T-cell (primary cell): ENCODE measurements around the gene MAP3K7CL. TPM values are rescaled to one million over a fixed set of nuclear protein-coding genes. Genes with fewer than 3 reads are reported as not detected.

Source experiments
- ATAC-seq, 4 experiments: fragments of 200-7000 bp in 3 of 4; fragments of 150-1000 bp in 1 of 4; cut with Tn5 transposase; replicated peaks in 1 of 4; 1 replicate in 3 of 4; 2 replicates in 1 of 4; pipeline ENCODE4 v1.10.0; 2021; ENCODE audit warnings: moderate library complexity in 3 of 4, mild to moderate bottlenecking in 2 of 4, moderate number of reproducible peaks in 1 of 4
- CTCF ChIA-PET, 2 donors: fragments of 300-600 bp; sonication (Branson Sonifier 250); formaldehyde crosslinking; loops; one replicate each; lab custom pipeline; 2022; ENCODE audit warnings: antibody characterized with exemption in 2 of 2; lab: Charles Lee
- POLR2A ChIA-PET, 2 donors: fragments of 300-600 bp; sonication (Branson Sonifier 250); formaldehyde crosslinking; loops; one replicate each; lab custom pipeline; 2022; ENCODE audit warnings: antibody characterized with exemption in 2 of 2; lab: Charles Lee
- DNase-seq, 35 experiments: peaks; one replicate each; pipeline versions ENCODE4 v3.0.0 to v3.0.0-alpha.2; 2013 to 2023
- H3K27ac ChIP-seq: one replicate; pipeline ENCODE4 v1.5.1; 2013; ENCODE audit warnings: low read length
- H3K27me3 ChIP-seq, 2 experiments: replicated peaks in 1 of 2; 1 replicate in 1 of 2; 2 replicates in 1 of 2; pipeline versions ENCODE4 v1.6.1 to v1.7.0; 2013; ENCODE audit warnings: low read length in 1 of 2, mixed read lengths in 1 of 2; ENCODE audit not compliant: control insufficient read depth in 2 of 2, insufficient read depth in 2 of 2; ENCODE audit errors: extremely low read depth in 1 of 2
- H3K36me3 ChIP-seq, 2 donors: 1 replicate in 1 of 2; 2 replicates in 1 of 2; pipeline versions ENCODE4 v1.6.1 to v1.7.0; 2013; ENCODE audit warnings: low read length in 1 of 2; ENCODE audit not compliant: control insufficient read depth in 2 of 2, insufficient read depth in 1 of 2; ENCODE audit errors: extremely low read depth in 1 of 2
- H3K4me1 ChIP-seq, 2 experiments: 1 replicate in 1 of 2; 2 replicates in 1 of 2; pipeline versions ENCODE4 v1.6.1 to v1.7.0; 2013; ENCODE audit warnings: low read length in 2 of 2, mixed read lengths in 1 of 2; ENCODE audit not compliant: insufficient read depth in 2 of 2, control insufficient read depth in 1 of 2; ENCODE audit errors: extremely low read depth in 1 of 2
- H3K4me3 ChIP-seq, 2 donors: 1 replicate in 1 of 2; 2 replicates in 1 of 2; pipeline versions ENCODE4 v1.5.1 to v1.7.0; 2013; ENCODE audit warnings: mild to moderate bottlenecking in 2 of 2, low read length in 1 of 2, moderate library complexity in 1 of 2; ENCODE audit not compliant: control insufficient read depth in 1 of 2; ENCODE audit errors: extremely low read depth in 1 of 2
- H3K9me3 ChIP-seq: 2 replicates; pipeline ENCODE4 v1.7.0; 2013
- H3K27ac Mint-ChIP-seq, 2 donors: one replicate each; pipeline ENCODE4 v1.8.0; 2020 to 2021; ENCODE audit warnings: mild to moderate bottlenecking in 2 of 2, mixed read lengths in 2 of 2
- H3K27me3 Mint-ChIP-seq, 2 donors: one replicate each; pipeline ENCODE4 v1.8.0; 2021 to 2022; ENCODE audit warnings: mixed read lengths in 2 of 2
- H3K36me3 Mint-ChIP-seq: one replicate; pipeline ENCODE4 v1.8.0; 2021; ENCODE audit warnings: mixed read lengths
- H3K4me1 Mint-ChIP-seq, 3 donors: one replicate each; pipeline ENCODE4 v1.8.0; 2020 to 2022; ENCODE audit warnings: mixed read lengths in 3 of 3, mild to moderate bottlenecking in 1 of 3
- H3K4me3 Mint-ChIP-seq, 3 donors: one replicate each; pipeline ENCODE4 v1.8.0; 2020 to 2022; ENCODE audit warnings: mild to moderate bottlenecking in 3 of 3, mixed read lengths in 3 of 3, moderate library complexity in 3 of 3
- H3K9me3 Mint-ChIP-seq, 3 donors: one replicate each; pipeline ENCODE4 v1.8.0; 2020 to 2022; ENCODE audit warnings: mixed read lengths in 3 of 3
- WGBS: methylation state at CpG from one replicate; pipeline ENCODE4 v1.1.5; 2013; ENCODE audit warnings: missing lambda C conversion rate; ENCODE audit not compliant: insufficient coverage; 5-methylcytosine and 5-hydroxymethylcytosine counted together
- total RNA-seq, 35 experiments: library from RNA in 6 of 35; stranded (reverse) in 6 of 35; fragments of 120-200 nt in 1 of 35; gene quantifications; one replicate each; pipeline versions ENCODE4 v1.2.1 to v1.2.4 and lab custom pipeline; 2013 to 2026

The MAP3K7CL gene
- total RNA-seq, 5 donors from 2014 or later (not counting 1 experiment from before 2014, with no cell fraction given): 4.8 to 9.1 (median 7.4) TPM

DNA sequence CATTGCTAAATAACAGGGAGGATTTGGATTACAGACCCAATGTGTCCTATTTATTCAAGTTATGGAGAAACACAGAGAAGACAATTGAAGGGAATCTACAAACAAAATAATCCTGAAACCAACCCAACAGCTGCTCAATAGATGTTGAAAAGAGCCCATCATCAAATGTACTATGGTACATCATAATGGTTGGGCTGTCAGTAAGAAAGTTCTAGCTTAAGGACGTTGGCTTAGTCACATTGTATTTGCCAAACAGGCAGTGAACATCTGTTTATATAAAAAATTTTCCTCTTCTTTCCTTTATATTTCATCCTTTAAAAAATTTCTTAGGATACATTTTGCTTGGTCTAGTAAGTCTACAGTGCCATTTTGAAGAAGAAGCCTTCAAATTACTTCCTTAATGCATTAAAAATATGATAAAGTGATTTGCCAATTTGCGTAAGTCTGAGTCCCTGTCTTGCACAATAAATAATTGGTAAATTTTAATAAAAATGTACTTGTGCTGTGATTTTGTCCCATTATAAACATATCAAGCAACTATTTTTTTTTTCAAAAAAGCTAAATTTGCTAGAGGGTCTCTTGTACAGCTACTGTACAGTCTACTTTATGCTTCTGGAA lies 14.4 kb downstream of the MAP3K7CL start:
- Mint-ChIP-seq H3K4me3 (no peak overlapping the region), H3K36me3 (peaks cover 10% of the 10 kb centered on the region), H3K9me3 (no peaks in the 10 kb centered on the region), H3K4me1 (peaks cover 6 to 14% (median 6%) of the 10 kb centered on the region in 3 donors), H3K27me3 (no peaks in the 10 kb centered on the region), H3K27ac (no peak overlapping the region)
- no peak for ATAC-seq
- Histone ChIP-seq H3K4me1 (peaks cover 0 to 2% of the 10 kb centered on the region in 2 experiments), H3K9me3 (no peaks in the 10 kb centered on the region), H3K36me3 (no peaks in the 10 kb centered on the region), H3K27ac (no peak overlapping the region), H3K27me3 (no peaks in the 10 kb centered on the region), H3K4me3 (no peak overlapping the region)
- WGBS: no CpG with 5 or more reads among the region's 2 CpGs
- DNase-seq: no peak
- CTCF ChIA-PET: interaction anchor here in 1 of 2 donors (0.6 kb wide), 1 partner anchor 17 kb away, joined by 3 read pairs; no protein-coding TSS in a partner anchor
- POLR2A ChIA-PET: no interaction called here

GRCh38 chr21:29145354-29145782 lies 14.9 kb downstream of the MAP3K7CL start:
- Mint-ChIP-seq H3K4me3 (no peak overlapping the region), H3K9me3 (no peaks in the 10 kb centered on the region), H3K27me3 (no peaks in the 10 kb centered on the region), H3K36me3 (peaks cover 10% of the 10 kb centered on the region), H3K4me1 (peaks cover 6 to 14% (median 6%) of the 10 kb centered on the region in 3 donors), H3K27ac (no peak overlapping the region)
- Histone ChIP-seq H3K4me3 (no peak overlapping the region), H3K9me3 (no peaks in the 10 kb centered on the region), H3K36me3 (no peaks in the 10 kb centered on the region), H3K27me3 (no peaks in the 10 kb centered on the region), H3K27ac (no peak overlapping the region), H3K4me1 (peaks cover 0 to 2% of the 10 kb centered on the region in 2 experiments)
- 70% methylated on average over 3 of the region's 5 CpGs for WGBS
- POLR2A ChIA-PET: no interaction called here
- CTCF ChIA-PET: no interaction called here
- peak in 1 of 4 experiments; percentile 66 for ATAC-seq
- DNase-seq: peak in 1 of 35 experiments; percentile 8

GRCh38 chr21:29145852-29146453 lies 15.5 kb downstream of the MAP3K7CL start:
- H3K4me1 ChIP-seq: peaks cover 0 to 2% of the 10 kb centered on the region in 2 experiments
- 100% methylated on average over 1 of the region's 7 CpGs for WGBS
- H3K9me3 ChIP-seq: no peaks in the 10 kb centered on the region
- Mint-ChIP-seq H3K9me3 (no peaks in the 10 kb centered on the region), H3K27ac (no peak overlapping the region), H3K4me1 (peaks cover 6 to 14% (median 6%) of the 10 kb centered on the region in 3 donors), H3K36me3 (peaks cover 9% of the 10 kb centered on the region), H3K4me3 (no peak overlapping the region), H3K27me3 (no peaks in the 10 kb centered on the region)
- H3K36me3 ChIP-seq: no peaks in the 10 kb centered on the region
- ATAC-seq: no peak
- no peaks in the 10 kb centered on the region for H3K27me3 ChIP-seq
- CTCF ChIA-PET: no interaction called here
- DNase-seq: no peak
- H3K27ac ChIP-seq: no peak overlapping the region
- POLR2A ChIA-PET: no interaction called here
- no peak overlapping the region for H3K4me3 ChIP-seq

- no peak overlapping the region for H3K4me3 Mint-ChIP-seq
- H3K9me3 ChIP-seq: no peaks in the 10 kb centered on the region
- no peak overlapping the region for H3K27ac Mint-ChIP-seq
- no peaks in the 10 kb centered on the region for H3K36me3 ChIP-seq
- no CpG with 5 or more reads among the region's 1 CpG for WGBS
- ChIA-PET CTCF (no interaction called here), POLR2A (no interaction called here)
- no peak overlapping the region for H3K4me3 ChIP-seq
- H3K9me3 Mint-ChIP-seq: no peaks in the 10 kb centered on the region
- H3K27me3 ChIP-seq: no peaks in the 10 kb centered on the region
- no peak overlapping the region for H3K27ac ChIP-seq
- ATAC-seq (no peak), DNase-seq (no peak)
- peaks cover 9% of the 10 kb centered on the region for H3K36me3 Mint-ChIP-seq
- peaks cover 0 to 2% of the 10 kb centered on the region in 2 experiments for H3K4me1 ChIP-seq
- peaks cover 6 to 14% (median 6%) of the 10 kb centered on the region in 3 donors for H3K4me1 Mint-ChIP-seq
- H3K27me3 Mint-ChIP-seq: no peaks in the 10 kb centered on the region
Measured at GRCh38 chr21:29146726-29147125, 16.3 kb downstream of the MAP3K7CL start.

DNA sequence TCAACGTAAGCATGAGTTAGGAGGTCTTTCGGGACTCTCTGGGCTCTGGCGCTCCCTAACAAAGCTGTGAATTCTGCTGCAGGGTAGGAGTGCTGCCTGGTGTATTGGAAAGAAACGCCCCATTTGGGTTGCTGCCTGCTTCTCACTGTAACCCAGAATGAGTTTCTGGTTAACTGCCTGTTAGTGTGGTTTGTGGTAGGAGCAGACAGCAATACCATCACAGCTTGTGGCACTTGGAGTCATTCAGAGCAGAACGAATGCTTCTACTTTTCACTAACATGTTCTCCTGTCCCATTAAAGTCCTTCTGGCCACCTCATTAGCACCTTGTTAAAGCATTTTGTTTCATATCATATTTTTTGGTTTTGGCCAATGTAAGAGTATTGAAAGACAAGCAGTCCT lies 18.1 kb downstream of the MAP3K7CL start:
- WGBS: 65% methylated on average over 3 of the region's 5 CpGs
- DNase-seq (no peak), ATAC-seq (no peak)
- no peaks in the 10 kb centered on the region for H3K27me3 Mint-ChIP-seq
- no peak overlapping the region for H3K4me3 Mint-ChIP-seq
- Histone ChIP-seq H3K9me3 (no peaks in the 10 kb centered on the region), H3K4me3 (no peak overlapping the region), H3K36me3 (no peaks in the 10 kb centered on the region), H3K27ac (no peak overlapping the region), H3K4me1 (peaks cover 0 to 2% of the 10 kb centered on the region in 2 experiments), H3K27me3 (no peaks in the 10 kb centered on the region)
- H3K4me1 Mint-ChIP-seq: peaks cover 6 to 14% (median 6%) of the 10 kb centered on the region in 3 donors
- H3K27ac Mint-ChIP-seq: no peak overlapping the region
- CTCF ChIA-PET: no interaction called here
- H3K9me3 Mint-ChIP-seq: no peaks in the 10 kb centered on the region
- POLR2A ChIA-PET: no interaction called here
- H3K36me3 Mint-ChIP-seq: peaks cover 20% of the 10 kb centered on the region

DNA sequence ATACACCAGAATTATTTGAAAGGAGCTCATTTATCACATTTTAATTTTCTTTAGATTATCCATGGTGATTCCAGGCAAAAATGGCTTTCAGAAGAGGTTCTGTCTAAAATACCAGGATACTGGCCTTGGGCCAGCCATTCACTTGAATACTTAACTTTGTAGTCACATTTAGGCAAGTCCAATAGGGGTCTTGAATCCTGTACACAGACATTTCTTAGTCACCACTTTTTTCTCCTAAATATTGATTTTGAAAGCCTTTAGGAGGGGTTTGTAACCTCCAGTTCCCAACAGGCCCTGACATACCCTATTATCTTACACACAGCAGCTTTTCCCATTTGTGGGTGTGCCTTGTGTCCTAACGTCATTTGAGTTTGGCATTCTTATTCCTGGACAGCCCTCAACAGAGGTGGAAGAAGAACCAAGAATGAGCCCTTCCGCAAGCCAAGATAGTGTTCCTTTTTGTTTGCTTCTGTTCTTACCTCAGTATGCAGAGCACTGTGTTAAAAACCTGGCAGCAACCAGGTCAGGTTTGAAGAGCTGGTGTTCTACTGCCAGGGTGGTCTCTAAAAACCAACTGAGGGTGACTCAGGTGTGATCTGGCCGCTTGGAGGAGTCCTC lies 19.5 kb downstream of the MAP3K7CL start:
- ChIA-PET CTCF (no interaction called here), POLR2A (no interaction called here)
- H3K27ac Mint-ChIP-seq: no peak overlapping the region
- no peaks in the 10 kb centered on the region for H3K27me3 ChIP-seq
- H3K4me3 Mint-ChIP-seq: no peak overlapping the region
- H3K4me1 Mint-ChIP-seq: peaks cover 6 to 14% (median 6%) of the 10 kb centered on the region in 3 donors
- peaks cover 0 to 2% of the 10 kb centered on the region in 2 donors for H3K27me3 Mint-ChIP-seq
- peaks cover 25% of the 10 kb centered on the region for H3K36me3 Mint-ChIP-seq
- no peak overlapping the region for H3K4me3 ChIP-seq
- H3K9me3 ChIP-seq: no peaks in the 10 kb centered on the region
- DNase-seq: no peak
- H3K4me1 ChIP-seq: peaks cover 0 to 2% of the 10 kb centered on the region in 2 experiments
- H3K9me3 Mint-ChIP-seq: no peaks in the 10 kb centered on the region
- H3K36me3 ChIP-seq: no peaks in the 10 kb centered on the region
- no peak for ATAC-seq
- WGBS: 80% methylated on average over 3 of the region's 3 CpGs
- H3K27ac ChIP-seq: no peak overlapping the region
